ENCODE results near the gene C3orf85. TPM values are rescaled to one million over a fixed set of nuclear protein-coding genes. Genes with fewer than 3 reads are reported as not detected.

The C3orf85 gene
- polyA plus RNA-seq, 4 donors = 13.2 to 19.6 (median 16.2) TPM

DNA sequence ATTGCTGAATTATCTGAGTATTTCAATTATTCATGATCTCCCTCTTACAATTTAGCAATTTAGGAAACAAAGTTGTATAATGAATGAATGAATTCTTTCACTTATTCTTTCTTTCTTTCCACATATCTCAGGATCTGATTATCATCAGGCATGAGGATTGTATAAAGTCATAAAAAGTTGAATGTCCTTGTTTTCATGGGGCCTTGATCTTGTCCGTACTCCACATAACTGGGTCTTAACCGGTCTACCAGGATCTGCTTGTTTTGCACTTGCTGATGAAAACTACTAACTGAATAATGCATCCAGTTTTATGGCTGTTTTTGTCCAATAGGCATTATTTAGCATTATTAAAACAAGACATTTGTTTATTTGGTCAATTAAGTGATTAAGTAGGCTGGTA lies 12.6 kb downstream of the C3orf85 start:
- no peak for DNase-seq (ENCODE audit: low read depth in 4 of 4, low spot score in 2 of 4)

DNA sequence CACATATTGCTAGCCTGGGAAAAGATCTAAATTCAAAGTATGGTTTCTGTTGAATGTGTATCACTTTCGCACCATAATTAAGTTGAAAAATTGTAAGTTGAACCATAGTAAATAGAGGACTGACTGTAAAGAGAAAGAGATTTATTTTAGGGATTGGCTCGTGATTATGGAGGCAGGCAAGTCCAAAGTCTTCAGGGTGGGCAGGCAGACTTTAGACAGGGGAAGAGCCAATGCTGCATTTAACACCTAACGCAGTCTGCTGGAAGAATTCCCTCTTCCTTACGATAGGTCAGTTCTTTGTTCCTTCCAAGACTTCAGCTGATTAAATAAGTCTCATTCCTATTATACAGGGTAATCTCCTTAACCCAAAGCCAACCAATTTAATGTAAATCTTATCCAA lies 15.8 kb downstream of the C3orf85 start:
- DNase-seq (ENCODE audit: low read depth in 4 of 4, low spot score in 2 of 4) = no peak

GRCh38 chr3:109154979-109155378 lies 18.5 kb downstream of the C3orf85 start:
- no peak for DNase-seq (ENCODE audit: low read depth in 4 of 4, low spot score in 2 of 4)

DNA sequence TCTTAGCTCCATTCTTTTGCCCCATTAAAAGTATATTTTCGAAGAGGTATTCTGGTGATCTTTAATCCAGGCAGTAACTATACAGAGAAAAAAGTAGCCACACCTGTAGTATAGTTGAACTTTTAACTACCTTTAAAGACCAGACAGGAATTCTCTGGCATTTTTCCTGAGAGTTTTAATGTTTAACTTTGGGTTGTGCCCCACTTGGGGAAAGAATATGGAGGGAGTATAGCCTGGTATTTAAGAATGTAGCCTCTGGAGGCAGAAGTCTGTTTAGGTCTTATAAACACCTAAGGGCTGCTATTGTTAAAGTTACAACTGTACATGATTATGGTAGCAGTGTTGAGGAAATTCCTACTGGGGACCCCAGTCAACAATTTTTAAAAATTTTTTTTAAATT lies 19.3 kb downstream of the C3orf85 start:
- DNase-seq (ENCODE audit: low read depth in 4 of 4, low spot score in 2 of 4) = no peak

GRCh38 chr3:109161487-109162123 lies 25.1 kb downstream of the C3orf85 start:
- no peak for DNase-seq (ENCODE audit: low read depth in 4 of 4, low spot score in 2 of 4)

GRCh38 chr3:109165905-109166304 lies 29.4 kb downstream of the C3orf85 start:
- no peak for DNase-seq (ENCODE audit: low read depth in 4 of 4, low spot score in 2 of 4)

- no peak for DNase-seq (ENCODE audit: low read depth in 4 of 4, low spot score in 2 of 4)
These were observed 35.0 kb downstream of the C3orf85 start for GRCh38 chr3:109171479-109171878.

GRCh38 chr3:109175411-109175810 lies 38.9 kb downstream of the C3orf85 start:
- no peak for DNase-seq (ENCODE audit: low read depth in 4 of 4, low spot score in 2 of 4)

DNA sequence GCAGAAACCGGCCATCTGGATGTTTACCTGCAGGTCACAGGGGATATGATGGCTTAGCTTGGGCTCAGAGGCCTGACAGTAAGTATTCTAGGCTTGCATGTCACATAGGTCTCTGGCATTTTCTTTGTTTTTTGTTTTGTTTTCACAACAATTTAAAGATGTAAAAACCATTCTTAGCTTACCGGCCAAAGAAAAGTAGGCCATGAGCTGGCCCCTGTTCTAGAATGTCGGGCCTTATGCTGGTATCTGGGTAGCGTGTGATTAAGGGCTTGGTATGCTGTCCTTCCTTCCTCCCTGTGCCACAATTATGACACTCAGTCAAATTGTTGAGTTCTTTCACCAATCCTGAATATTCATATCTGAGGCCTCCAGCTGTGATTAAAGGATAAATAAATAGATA lies 40.2 kb downstream of the C3orf85 start:
- DNase-seq (ENCODE audit: low read depth in 4 of 4, low spot score in 2 of 4) = no peak

- no peak for DNase-seq (ENCODE audit: low read depth in 4 of 4, low spot score in 2 of 4)
These were observed 41.4 kb downstream of the C3orf85 start for GRCh38 chr3:109177908-109178307.

- no peak for DNase-seq (ENCODE audit: low read depth in 4 of 4, low spot score in 2 of 4)
These were observed 42.2 kb downstream of the C3orf85 start for GRCh38 chr3:109178708-109179107.

- DNase-seq (ENCODE audit: low read depth in 4 of 4, low spot score in 2 of 4) = no peak
These were observed 48.2 kb downstream of the C3orf85 start for GRCh38 chr3:109184726-109185125.

GRCh38 chr3:109187390-109187789 lies 50.9 kb downstream of the C3orf85 start:
- no peak for DNase-seq (ENCODE audit: low read depth in 4 of 4, low spot score in 2 of 4)

DNA sequence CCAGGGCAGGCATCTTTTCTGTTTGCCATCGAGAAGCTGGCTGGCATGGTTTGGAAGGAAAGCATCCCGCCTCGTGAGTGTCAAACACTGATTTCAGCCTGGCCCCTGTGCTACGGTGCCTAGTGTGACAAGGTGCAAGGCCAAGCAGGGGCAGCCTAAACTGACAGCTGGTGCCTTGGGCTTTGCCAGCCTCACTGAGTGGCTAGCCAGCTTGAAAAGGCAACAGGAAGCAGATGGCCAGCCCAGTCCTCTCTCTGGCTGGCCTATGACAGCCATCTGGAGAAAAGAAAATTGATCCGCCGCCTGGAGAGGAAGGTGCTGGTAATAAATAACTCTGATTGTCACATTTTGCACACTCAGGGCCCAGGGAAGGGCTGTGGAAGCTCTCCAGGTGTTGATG lies 52.2 kb downstream of the C3orf85 start:
- DNase-seq (ENCODE audit: low read depth in 4 of 4, low spot score in 2 of 4) = no peak

DNA sequence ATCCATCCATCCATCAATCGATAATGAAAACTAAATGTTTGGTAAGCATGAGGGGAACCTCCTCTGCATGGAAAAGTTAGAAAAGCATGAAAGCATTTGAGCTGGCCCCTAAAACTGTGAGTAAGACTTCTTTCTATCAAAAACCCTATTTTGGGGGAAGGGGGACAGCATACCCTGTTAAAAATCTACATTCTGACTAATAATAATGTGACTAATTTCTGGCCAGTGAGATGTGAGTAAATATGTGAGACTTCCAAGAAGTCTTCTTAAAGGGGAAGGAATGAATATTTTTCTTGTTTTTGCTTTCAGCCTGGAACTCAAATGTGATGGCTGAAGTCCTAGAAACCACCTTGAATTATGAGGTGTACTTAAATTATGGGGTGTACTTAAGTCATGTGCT lies 54.9 kb downstream of the C3orf85 start:
- no peak for DNase-seq (ENCODE audit: low read depth in 4 of 4, low spot score in 2 of 4)

GRCh38 chr3:109195815-109196214 lies 59.3 kb downstream of the C3orf85 start:
- DNase-seq (ENCODE audit: low read depth in 4 of 4, low spot score in 2 of 4) = no peak

Other genes with a start within 250 kb of the C3orf85 start
- gene GUCA1C, start 182.8 kb upstream of the C3orf85 start, polyA plus RNA-seq (ENCODE audit: insufficient read length in 4 of 4) = under 1 TPM in 3 of 4 donors, not detected in 1; 0.21 to 0.55 (median 0.27) TPM
- gene MORC1, start 18.6 kb upstream of the C3orf85 start, polyA plus RNA-seq (ENCODE audit: insufficient read length in 4 of 4) = under 1 TPM; 0.42 to 0.52 (median 0.47) TPM
- gene DPPA2, start 179.8 kb downstream of the C3orf85 start, polyA plus RNA-seq (ENCODE audit: insufficient read length in 4 of 4) = 1 to 10 TPM in 3 of 4 donors, under 1 TPM in 1; 0.72 to 1.3 (median 1.1) TPM
- 1 to 10 TPM; 4.9 to 6.4 (median 5.7) TPM for gene DPPA4, start 200.8 kb downstream of the C3orf85 start, polyA plus RNA-seq (ENCODE audit: insufficient read length in 4 of 4)

All from left renal cortex interstitium (tissue), 4 donors.